Stimulated activated effector memory CD8-positive, alpha-beta T cell treated with anti-CD3 and anti-CD28 coated beads, Interleukin-12 subunit alpha, Interleukin-12 subunit beta, amount 100 ng/mL, for 72 hours (primary cell): Measurements from ENCODE around the gene HORMAD2.

Experiments
- ATAC-seq: fragments of 150-1000 bp; cut with Tn5 transposase; 2 replicates; pipeline ENCODE4 v1.10.0; 2021
- DNase-seq, 2 donors: peaks; one replicate each; pipeline ENCODE4 v3.0.0; 2021 to 2022; ENCODE audit warnings: low spot score in 2 of 2
- H3K27ac Mint-ChIP-seq: one replicate; pipeline ENCODE4 v1.8.0; 2022; ENCODE audit warnings: mild to moderate bottlenecking, mixed read lengths
- H3K36me3 Mint-ChIP-seq: one replicate; pipeline ENCODE4 v1.8.0; 2022; ENCODE audit warnings: mild to moderate bottlenecking, mixed read lengths
- H3K4me1 Mint-ChIP-seq: one replicate; pipeline ENCODE4 v1.8.0; 2022; ENCODE audit warnings: mixed read lengths
- H3K4me3 Mint-ChIP-seq: one replicate; pipeline ENCODE4 v1.8.0; 2022; ENCODE audit warnings: mild to moderate bottlenecking, mixed read lengths
- H3K9me3 Mint-ChIP-seq: one replicate; pipeline ENCODE4 v1.8.0; 2022; ENCODE audit warnings: mixed read lengths

Gene HORMAD2

DNA sequence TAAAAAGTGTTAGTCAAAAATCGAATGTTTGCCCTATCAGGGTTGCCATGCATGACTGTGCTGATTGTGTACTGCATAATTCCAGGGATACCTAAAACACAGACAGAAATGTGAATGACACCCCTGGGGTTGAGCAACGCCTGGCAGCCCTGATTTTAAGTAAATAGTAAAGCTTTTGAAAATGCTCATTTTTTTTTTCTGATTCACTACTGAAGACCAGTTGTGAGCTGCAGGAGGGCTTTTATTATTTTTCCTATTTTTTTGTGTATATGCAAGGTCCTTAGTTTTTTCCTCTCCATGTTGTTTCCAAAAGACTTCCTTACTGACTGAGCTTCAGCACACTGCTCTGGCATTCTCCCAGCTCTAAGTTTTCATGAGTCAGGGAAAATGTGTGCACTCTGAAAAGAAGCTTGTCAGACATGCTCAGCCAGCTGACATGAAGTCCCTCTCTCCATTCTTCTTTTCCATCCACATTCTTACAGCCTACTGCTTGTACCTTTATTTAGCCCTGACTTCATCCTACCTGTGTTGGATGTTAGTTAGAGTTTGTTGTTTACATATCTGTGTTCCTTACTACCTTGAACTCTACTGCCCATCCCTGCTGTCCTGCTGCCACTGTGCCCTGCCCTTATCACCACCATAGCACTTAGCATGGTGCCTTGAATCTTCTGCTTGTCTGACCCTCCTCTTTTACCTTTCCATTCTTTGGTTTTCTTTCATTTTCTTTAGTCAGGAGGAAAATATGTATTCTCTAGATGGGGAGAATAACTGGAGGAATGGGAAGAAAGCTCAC lies 79.5 kb downstream of the HORMAD2 start:
- Mint-ChIP-seq H3K36me3 (peaks cover 5% of the 10 kb centered on the region), H3K4me3 (no peak overlapping the region), H3K27ac (peak overlapping the region; percentile 90), H3K4me1 (peaks cover 34% of the 10 kb centered on the region), H3K9me3 (no peaks in the 10 kb centered on the region)
- DNase-seq (no peak), ATAC-seq (peak; percentile 49)

DNA sequence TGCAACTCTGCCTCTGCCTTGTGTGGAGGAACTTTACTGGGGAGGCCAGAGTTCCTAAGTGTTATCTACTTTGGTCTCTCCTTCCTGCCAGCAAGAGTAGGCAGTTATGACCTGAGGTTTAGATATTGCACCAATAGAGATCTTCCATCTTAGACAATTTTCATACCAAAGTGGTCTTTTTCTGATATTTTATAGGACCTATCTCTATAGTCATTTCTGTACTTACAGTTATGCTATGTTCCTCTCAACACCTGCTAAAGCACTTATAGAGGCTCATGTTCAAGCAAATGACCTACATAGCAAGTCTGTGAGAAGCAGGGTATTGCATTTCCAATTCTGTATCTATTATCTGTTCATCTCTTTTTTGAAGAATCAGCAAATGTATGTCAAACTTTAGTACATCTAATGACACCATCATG lies 80.8 kb downstream of the HORMAD2 start:
- H3K36me3 Mint-ChIP-seq = peaks cover 5% of the 10 kb centered on the region
- DNase-seq (no peak), ATAC-seq (peak; percentile 60)
- no peaks in the 10 kb centered on the region for H3K9me3 Mint-ChIP-seq
- peak overlapping the region; percentile 27 for H3K27ac Mint-ChIP-seq
- peaks cover 29% of the 10 kb centered on the region for H3K4me1 Mint-ChIP-seq
- no peak overlapping the region for H3K4me3 Mint-ChIP-seq

DNA sequence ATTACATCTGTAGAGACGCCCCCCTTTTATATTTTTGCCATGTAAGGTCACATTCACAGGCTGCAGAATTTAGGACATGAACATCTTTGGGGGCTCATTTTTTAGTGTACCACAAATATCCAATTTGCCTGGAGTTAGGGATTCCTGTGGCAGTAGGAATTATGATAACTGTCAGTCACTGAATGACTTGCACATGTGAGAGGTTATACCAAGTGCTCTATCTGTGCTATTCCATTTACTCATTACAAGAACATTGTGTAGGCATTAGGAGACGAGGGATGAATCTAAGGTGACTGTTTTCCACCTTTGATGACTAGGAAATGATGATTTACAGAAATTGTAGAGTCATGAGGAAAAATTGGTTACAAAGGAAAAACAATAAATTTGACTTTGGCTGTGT lies 87.0 kb downstream of the HORMAD2 start:
- no peak overlapping the region for H3K27ac Mint-ChIP-seq
- no peaks in the 10 kb centered on the region for H3K36me3 Mint-ChIP-seq
- H3K4me3 Mint-ChIP-seq = peak overlapping the region; percentile 2
- H3K9me3 Mint-ChIP-seq = no peaks in the 10 kb centered on the region
- ATAC-seq = peak; percentile 90
- H3K4me1 Mint-ChIP-seq = peaks cover 7% of the 10 kb centered on the region
- DNase-seq = no peak

DNA sequence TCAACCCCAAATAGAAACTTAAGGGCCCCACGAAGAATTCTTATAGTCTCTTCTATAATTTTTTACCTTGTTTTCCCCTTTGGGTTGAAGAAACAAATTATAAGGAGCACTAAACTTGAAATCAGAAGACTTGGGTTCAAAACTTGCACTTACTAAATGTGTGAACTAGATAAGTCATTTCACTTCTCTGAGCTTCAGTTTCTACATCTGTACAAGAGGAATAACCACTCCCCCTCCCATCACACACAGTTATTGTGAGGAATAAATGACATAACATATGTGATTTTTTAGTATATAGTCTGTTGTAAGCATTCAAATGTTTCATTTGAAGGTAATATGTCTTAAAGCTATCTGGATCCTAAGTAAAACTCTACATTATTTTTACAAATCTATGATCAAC lies 87.5 kb downstream of the HORMAD2 start:
- DNase-seq (no peak), ATAC-seq (peak; percentile 73)
- peaks cover 7% of the 10 kb centered on the region for H3K4me1 Mint-ChIP-seq
- no peak overlapping the region for H3K27ac Mint-ChIP-seq
- peak overlapping the region; percentile 2 for H3K4me3 Mint-ChIP-seq
- no peaks in the 10 kb centered on the region for H3K9me3 Mint-ChIP-seq
- no peaks in the 10 kb centered on the region for H3K36me3 Mint-ChIP-seq

DNA sequence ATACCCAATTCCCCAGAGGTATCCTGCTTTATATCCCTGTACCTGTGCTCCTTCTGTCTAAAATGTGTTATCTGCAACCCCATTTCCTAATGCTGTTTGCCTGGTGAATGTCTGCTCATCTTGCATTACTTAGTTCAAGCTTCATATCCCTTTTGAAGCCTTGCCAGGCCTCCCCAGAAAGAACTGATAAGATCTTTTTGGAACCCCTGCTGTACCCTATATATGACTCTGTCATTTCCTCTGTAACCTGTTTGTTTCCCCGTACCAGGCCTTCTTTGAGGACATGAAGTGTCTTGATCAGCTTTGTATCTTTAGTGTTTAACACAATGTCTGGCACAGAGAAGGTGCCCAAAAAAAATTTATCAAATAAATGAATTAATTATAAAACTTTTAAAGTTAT lies 88.7 kb downstream of the HORMAD2 start:
- H3K4me3 Mint-ChIP-seq = no peak overlapping the region
- ATAC-seq = peak; percentile 57
- DNase-seq = no peak
- no peak overlapping the region for H3K27ac Mint-ChIP-seq
- no peaks in the 10 kb centered on the region for H3K36me3 Mint-ChIP-seq
- H3K4me1 Mint-ChIP-seq = peaks cover 7% of the 10 kb centered on the region
- no peaks in the 10 kb centered on the region for H3K9me3 Mint-ChIP-seq

DNA sequence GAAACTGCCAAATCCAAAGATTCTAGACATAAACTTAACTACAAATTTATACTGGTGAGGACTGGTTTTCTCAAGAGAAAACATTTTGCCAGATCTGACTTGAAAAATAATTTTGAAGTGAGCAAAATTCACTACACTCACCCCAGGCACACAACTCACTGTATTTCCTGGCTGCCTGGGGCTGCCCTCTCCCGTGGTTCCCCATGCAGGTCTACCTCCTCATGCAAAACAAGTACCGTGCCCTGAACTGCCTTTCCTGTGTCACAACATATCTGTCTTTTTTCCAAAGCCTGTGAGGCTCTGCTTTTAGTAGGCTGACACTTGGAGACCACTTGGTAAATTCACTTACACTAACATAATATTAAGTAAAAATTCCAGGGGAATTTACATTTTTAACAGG lies 89.9 kb downstream of the HORMAD2 start:
- H3K4me3 Mint-ChIP-seq = no peak overlapping the region
- no peak overlapping the region for H3K27ac Mint-ChIP-seq
- no peaks in the 10 kb centered on the region for H3K36me3 Mint-ChIP-seq
- ATAC-seq (no peak), DNase-seq (no peak)
- H3K4me1 Mint-ChIP-seq = peaks cover 7% of the 10 kb centered on the region
- H3K9me3 Mint-ChIP-seq = no peaks in the 10 kb centered on the region

- ATAC-seq (no peak), DNase-seq (no peak)
- no peak overlapping the region for H3K27ac Mint-ChIP-seq
- H3K4me3 Mint-ChIP-seq = no peak overlapping the region
- H3K36me3 Mint-ChIP-seq = no peaks in the 10 kb centered on the region
- peaks cover 7% of the 10 kb centered on the region for H3K4me1 Mint-ChIP-seq
- no peaks in the 10 kb centered on the region for H3K9me3 Mint-ChIP-seq
Observed at GRCh38 chr22:30171008-30171407, 90.7 kb downstream of the HORMAD2 start.

- H3K27ac Mint-ChIP-seq = no peak overlapping the region
Observed at GRCh38 chr22:30175690-30176288, 95.5 kb downstream of the HORMAD2 start.

DNA sequence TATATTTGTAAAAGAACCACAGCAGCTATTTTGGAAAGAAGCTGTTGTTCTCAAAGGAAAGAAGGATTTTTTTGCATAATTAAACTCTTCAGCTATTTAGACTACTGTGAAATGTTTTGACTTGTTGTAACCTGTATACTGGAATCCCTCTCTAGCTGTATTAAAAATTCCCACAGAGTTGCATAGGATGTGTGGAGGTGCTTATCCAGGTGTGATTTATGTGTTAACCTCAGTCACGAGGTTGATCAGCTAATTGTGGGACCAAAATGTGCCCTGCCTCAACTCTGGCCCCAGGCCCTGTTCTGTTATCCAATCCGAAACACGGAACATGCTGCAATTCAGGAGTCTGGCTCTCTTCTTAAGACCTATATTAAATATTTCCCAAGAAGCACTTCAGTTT lies 96.2 kb downstream of the HORMAD2 start:
- Mint-ChIP-seq H3K4me1 (peaks cover 9% of the 10 kb centered on the region), H3K36me3 (no peaks in the 10 kb centered on the region), H3K4me3 (no peak overlapping the region), H3K9me3 (no peaks in the 10 kb centered on the region), H3K27ac (no peak overlapping the region)
- DNase-seq (no peak), ATAC-seq (no peak)

More at GRCh38 chr22:30175690-30176288, 95.5 kb downstream of the HORMAD2 start:
- Mint-ChIP-seq H3K9me3 (no peaks in the 10 kb centered on the region), H3K4me1 (peaks cover 9% of the 10 kb centered on the region), H3K36me3 (no peaks in the 10 kb centered on the region), H3K4me3 (no peak overlapping the region)
- DNase-seq (no peak), ATAC-seq (no peak)

DNA sequence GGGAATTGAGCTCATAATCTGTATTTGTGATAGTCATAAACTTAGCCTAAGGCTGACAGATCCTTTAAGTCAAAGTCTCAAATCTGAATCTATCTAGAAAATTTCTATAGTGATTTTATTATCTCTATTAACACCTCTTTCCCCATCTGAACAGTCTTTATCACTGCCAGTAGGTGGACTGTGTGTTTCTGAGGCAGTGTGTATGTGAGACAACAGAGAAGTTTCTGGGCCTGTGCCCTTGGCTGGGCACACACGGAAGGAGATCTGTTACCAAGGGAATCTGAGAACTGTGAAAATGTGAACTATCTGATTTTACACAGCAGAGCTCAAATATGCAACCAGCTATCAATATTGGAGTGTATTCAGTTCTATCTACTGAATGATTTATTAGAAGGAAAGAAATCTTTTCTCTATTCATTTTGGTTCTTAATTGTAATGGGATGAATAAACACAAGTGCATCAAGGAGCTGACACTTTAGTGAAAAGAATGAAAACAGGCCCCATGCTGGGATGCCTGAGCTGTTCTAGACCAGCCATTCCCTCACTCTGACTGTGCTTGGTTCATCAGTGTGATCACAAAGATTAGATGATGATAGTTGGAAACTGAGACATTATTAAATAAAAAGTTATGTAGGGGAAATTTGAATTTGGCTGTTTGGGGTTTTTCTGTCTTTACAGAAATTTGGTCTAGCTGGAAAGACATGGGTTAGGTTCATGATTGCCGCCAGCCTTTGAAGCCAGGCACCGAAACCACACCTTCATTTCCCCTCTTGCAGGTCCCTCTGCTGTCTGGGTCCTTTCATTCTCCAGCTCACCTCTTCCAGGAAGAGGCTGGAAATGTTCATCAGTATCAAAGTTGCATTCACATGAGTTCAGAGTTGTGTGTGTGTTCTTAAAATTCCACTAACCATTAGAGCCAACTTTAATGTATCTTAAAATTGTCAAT lies 98.2 kb downstream of the HORMAD2 start:
- ATAC-seq = peak; percentile 76
- DNase-seq = no peak
- no peaks in the 10 kb centered on the region for H3K36me3 Mint-ChIP-seq
- H3K9me3 Mint-ChIP-seq = no peaks in the 10 kb centered on the region
- peaks cover 17% of the 10 kb centered on the region for H3K4me1 Mint-ChIP-seq
- no peak overlapping the region for H3K4me3 Mint-ChIP-seq
- H3K27ac Mint-ChIP-seq = peak overlapping the region; percentile 24

DNA sequence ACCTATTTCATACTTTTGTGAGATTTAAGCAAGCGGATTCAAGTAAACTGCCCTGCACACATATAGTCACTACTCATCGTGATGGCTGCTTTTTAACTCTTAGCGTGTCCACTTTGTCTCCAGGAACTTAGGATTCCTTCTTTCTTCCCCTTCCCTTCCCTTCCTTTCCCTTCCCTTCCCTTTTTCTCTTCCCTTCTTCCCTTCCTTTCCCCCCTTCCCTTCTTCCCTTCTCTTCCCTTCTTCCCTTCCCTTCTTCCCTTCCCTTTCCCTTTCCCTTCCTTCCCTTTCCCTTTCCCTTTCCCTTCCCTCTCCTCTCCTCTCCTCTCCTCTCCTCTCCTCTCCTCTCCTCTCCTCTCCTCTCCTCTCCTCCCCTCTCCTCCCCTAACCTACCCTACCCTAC lies 100.4 kb downstream of the HORMAD2 start:
- Mint-ChIP-seq H3K4me1 (peaks cover 34% of the 10 kb centered on the region), H3K27ac (no peak overlapping the region), H3K4me3 (no peak overlapping the region), H3K36me3 (no peaks in the 10 kb centered on the region), H3K9me3 (no peaks in the 10 kb centered on the region)
- ATAC-seq (no peak), DNase-seq (no peak)

- H3K27ac Mint-ChIP-seq = no peak overlapping the region
- H3K4me1 Mint-ChIP-seq = peaks cover 39% of the 10 kb centered on the region
- no peak for DNase-seq
- no peak for ATAC-seq
- no peak overlapping the region for H3K4me3 Mint-ChIP-seq
- H3K36me3 Mint-ChIP-seq = no peaks in the 10 kb centered on the region
- no peaks in the 10 kb centered on the region for H3K9me3 Mint-ChIP-seq
Observed at GRCh38 chr22:30181459-30182349, 101.4 kb downstream of the HORMAD2 start.

- Mint-ChIP-seq H3K27ac (no peak overlapping the region), H3K4me1 (peaks cover 40% of the 10 kb centered on the region), H3K36me3 (no peaks in the 10 kb centered on the region), H3K9me3 (no peaks in the 10 kb centered on the region), H3K4me3 (no peak overlapping the region)
- DNase-seq (peak in 1 of 2 donors; percentile 37), ATAC-seq (no peak)
Observed at GRCh38 chr22:30182350-30182745, 102.1 kb downstream of the HORMAD2 start.

DNA sequence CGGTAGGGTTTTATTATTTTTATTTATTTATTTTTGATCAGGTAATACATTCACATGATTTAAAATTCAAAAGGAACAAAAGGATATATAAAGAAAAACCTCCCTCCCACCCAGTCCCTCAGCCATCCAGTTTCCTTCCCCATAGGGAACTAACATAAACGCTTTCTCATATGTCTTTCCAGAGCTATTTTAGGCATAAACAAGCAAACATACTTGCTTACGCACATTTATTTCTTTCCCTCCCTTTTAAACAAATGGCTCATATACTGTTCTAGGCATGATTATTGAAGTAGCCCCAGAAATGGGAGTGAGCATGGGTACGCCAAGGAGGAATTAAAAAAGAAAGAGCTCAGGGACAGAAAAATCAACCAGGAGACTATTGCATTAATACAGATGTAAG lies 102.6 kb downstream of the HORMAD2 start:
- ATAC-seq (no peak), DNase-seq (no peak)
- Mint-ChIP-seq H3K4me1 (peaks cover 44% of the 10 kb centered on the region), H3K27ac (no peak overlapping the region), H3K4me3 (no peak overlapping the region), H3K9me3 (no peaks in the 10 kb centered on the region), H3K36me3 (no peaks in the 10 kb centered on the region)
